Keratinocyte (primary cell): ENCODE measurements around the gene CAT.

Source experiments
- CTCF ChIP-seq, 3 experiments: IDR thresholded peaks in 1 of 3; conservative IDR thresholded peaks in 1 of 3; optimal IDR thresholded peaks in 1 of 3; 2 replicates in 2 of 3; 3 replicates in 1 of 3; pipeline versions ENCODE3 to v1.5.1; 2011; ENCODE audit warnings: low read length in 3 of 3, mild to moderate bottlenecking in 3 of 3, moderate library complexity in 2 of 3, control low read depth in 1 of 3, inconsistent platforms in 1 of 3; ENCODE audit not compliant: insufficient read depth in 2 of 3; ENCODE audit errors: extremely low read depth in 1 of 3
- EZH2 ChIP-seq: IDR thresholded peaks from one replicate; pipeline ENCODE4 v1.6.1; 2012; ENCODE audit warnings: inconsistent platforms, mild to moderate bottlenecking, low read length, moderate library complexity

- TF ChIP-seq CTCF (optimal IDR thresholded peaks at IDR 0.05 in 1 of 3, IDR thresholded peaks at IDR 0.05 in 1 of 3, conservative IDR thresholded peaks at IDR 0.05 in 1 of 3; ENCODE audit: extremely low read depth in 1 of 3, insufficient read depth in 2 of 3, low read length in 3 of 3) (no peak), EZH2 (no peak)
Observed at GRCh38 chr11:34419158-34419557, 19.6 kb upstream of the CAT start.
